A549 treated with AZD9567 at 1 μM for 4 hours (cell line): ENCODE results near the gene SLC10A1. TPM values are rescaled to one million over a fixed set of nuclear protein-coding genes. Genes with fewer than 3 reads are reported as not detected.

Experiments
- total RNA-seq: library from RNA; stranded (reverse); fragments of 200-300 nt; extraction: Qiagen RNA extraction; gene quantifications from 5 replicates; pipeline ENCODE4 v1.2.3, GENCODE V29; 2022; ENCODE audit not compliant: insufficient read depth

The SLC10A1 gene
- not detected in 5 replicates for total RNA-seq

GRCh38 chr14:69796797-69797500, at the start of gene SLC10A1:
TSS of gene SLC10A1 (minus strand) at chr14:69797241. CDS start at chr14:69797155, 86 bp downstream.

GRCh38 chr14:69766984-69767368, 30.1 kb downstream of the SLC10A1 start, which contains the start of gene SRSF5:
TSS of gene SRSF5 (plus strand) at chr14:69767142. CDS start at chr14:69768157, 1,015 bp downstream.

Other genes starting within 250 kb of the SLC10A1 start
- gene CCDC177, start 222.4 kb downstream of the SLC10A1 start, total RNA-seq: 0.01 TPM in 1 of 5 replicates, not detected in the others
- 6.4 to 7.9 TPM (median 7.4 TPM) in 5 replicates for gene SUSD6, start 185.6 kb downstream of the SLC10A1 start, total RNA-seq
- 226 to 346 TPM (median 256 TPM) in 5 replicates for gene SRSF5, start 30.1 kb downstream of the SLC10A1 start, total RNA-seq
- gene SMOC1, start 82.2 kb upstream of the SLC10A1 start, total RNA-seq: 14.1 to 20.5 TPM (median 17.7 TPM) in 5 replicates